ENCODE measurements around the gene ENTHD1.

ENTHD1 gene

DNA sequence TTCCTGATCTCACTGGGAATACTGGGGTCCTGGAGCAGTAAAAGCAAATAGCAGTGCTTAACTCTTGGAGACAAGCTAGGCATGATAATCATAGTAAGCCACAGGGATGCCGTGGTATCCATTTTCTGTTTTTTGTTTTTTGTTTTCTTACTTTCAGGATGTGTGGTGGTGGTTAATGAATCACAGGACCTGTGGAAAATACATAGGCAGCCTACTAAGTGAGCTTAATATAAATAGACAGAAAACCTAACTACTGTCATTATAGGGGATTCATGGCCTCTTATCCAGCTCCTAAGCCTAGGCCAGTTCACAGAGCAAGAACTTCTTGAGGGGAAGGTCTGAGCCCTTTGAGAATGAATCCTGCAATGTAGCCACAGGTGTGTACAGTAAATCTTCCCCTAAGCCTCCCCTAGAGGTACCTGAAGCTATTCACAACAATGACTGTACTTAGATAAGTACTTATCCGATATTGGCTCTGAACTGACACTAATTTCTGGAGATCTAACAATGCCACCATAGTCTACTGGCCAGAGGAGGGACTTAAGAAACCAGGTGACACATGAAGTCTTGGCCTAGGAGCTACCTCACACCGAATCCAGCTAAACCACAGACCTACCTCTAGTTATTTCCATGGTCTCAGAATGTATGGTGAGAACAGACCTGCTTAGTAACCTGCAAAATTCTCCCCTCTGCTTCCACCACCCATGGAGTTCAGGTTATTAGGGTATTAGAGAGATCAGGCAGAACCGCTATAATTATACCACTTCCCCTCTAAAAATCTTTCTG lies 83.6 kb downstream of the ENTHD1 start:
- Histone ChIP-seq H3K27me3 (ENCODE audit: control insufficient read depth, insufficient read depth, low read length) (no peaks in the 10 kb centered on the region), H3K4me1 (ENCODE audit: control insufficient read depth, insufficient read depth, low read length) (no peaks in the 10 kb centered on the region), H3K9me3 (ENCODE audit: control insufficient read depth, insufficient read depth, low read length) (no peaks in the 10 kb centered on the region), H3K27ac (ENCODE audit: low read depth, low read length) (no peak overlapping the region), H3K9ac (ENCODE audit: low read depth, low read length) (no peak overlapping the region), H3K36me3 (ENCODE audit: control insufficient read depth, insufficient read depth, low read length) (no peaks in the 10 kb centered on the region), H3K4me3 (ENCODE audit: low read depth, low read length) (no peak overlapping the region)

DNA sequence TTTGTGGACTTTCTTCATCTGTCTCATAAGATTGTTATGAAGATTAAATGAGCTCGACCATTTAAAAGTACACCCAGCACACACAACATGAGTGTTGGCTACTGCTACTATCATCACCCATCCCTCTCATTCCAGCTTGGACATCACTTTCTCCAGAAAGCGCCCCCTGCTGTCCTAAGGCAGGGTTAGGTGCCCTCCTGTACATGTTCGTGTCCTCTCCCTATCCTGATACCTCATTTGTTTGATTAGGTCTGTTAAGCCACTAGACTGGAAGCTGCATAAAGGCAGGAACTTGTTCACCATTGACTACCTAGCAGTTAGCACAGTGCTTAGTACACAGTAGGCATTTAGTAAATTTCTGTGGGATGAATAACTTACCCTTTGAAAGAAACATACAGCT lies 85.5 kb downstream of the ENTHD1 start:
- H3K4me1 ChIP-seq (ENCODE audit: control insufficient read depth, insufficient read depth, low read length) = no peaks in the 10 kb centered on the region
- H3K9ac ChIP-seq (ENCODE audit: low read depth, low read length) = no peak overlapping the region
- H3K36me3 ChIP-seq (ENCODE audit: control insufficient read depth, insufficient read depth, low read length) = no peaks in the 10 kb centered on the region
- H3K9me3 ChIP-seq (ENCODE audit: control insufficient read depth, insufficient read depth, low read length) = no peaks in the 10 kb centered on the region
- no peaks in the 10 kb centered on the region; the same call in 1 of the 2 replicates for H3K27me3 ChIP-seq (ENCODE audit: control insufficient read depth, insufficient read depth, low read length)
- no peak overlapping the region for H3K4me3 ChIP-seq (ENCODE audit: low read depth, low read length)
- no peak overlapping the region for H3K27ac ChIP-seq (ENCODE audit: low read depth, low read length)

DNA sequence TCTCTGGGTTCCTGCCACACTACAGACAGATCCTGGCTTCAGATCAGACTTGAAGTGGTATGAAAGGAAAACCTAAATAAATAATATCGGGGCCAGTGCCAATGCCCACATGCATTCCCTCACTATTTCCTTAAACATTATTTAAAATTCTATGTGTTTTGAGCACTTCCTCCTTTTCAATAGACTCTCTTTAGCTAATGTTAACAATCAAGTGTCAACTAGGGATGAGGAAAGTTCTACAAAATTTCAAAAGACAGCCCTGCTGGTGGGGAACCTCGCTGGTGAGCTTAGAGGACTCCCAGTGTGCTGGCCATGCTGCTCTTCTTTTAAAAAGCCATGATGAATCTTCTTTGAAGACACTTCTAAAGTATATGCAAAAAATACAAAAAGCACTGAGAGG lies 87.5 kb downstream of the ENTHD1 start:
- no peak overlapping the region for H3K4me3 ChIP-seq (ENCODE audit: low read depth, low read length)

DNA sequence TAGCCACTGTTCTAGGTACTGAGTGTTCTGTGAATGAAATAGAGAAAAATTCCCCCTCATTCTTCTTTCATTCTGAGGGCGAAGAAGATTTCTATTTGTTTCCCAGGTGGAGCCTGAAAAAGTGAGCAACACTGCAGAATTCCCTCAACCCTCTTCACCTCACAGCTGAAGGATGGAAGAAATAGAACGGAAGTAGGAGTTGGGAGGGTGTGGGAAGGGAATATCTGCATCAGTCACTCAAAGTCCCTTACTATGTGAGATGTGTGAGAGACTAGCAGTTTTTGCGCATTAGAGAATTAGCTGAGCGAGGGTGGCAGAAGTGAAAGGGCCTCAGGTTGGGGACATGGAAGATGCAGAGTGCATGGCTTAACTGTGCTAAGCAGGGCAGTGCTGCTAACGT lies 88.4 kb downstream of the ENTHD1 start:
- H3K27me3 ChIP-seq (ENCODE audit: control insufficient read depth, insufficient read depth, low read length) = peaks cover 4% of the 10 kb centered on the region; the same call in 1 of the 2 replicates
- no peak overlapping the region for H3K9ac ChIP-seq (ENCODE audit: low read depth, low read length)
- no peaks in the 10 kb centered on the region for H3K36me3 ChIP-seq (ENCODE audit: control insufficient read depth, insufficient read depth, low read length)
- H3K27ac ChIP-seq (ENCODE audit: low read depth, low read length) = no peak overlapping the region
- H3K4me1 ChIP-seq (ENCODE audit: control insufficient read depth, insufficient read depth, low read length) = no peaks in the 10 kb centered on the region
- no peaks in the 10 kb centered on the region for H3K9me3 ChIP-seq (ENCODE audit: control insufficient read depth, insufficient read depth, low read length)
- H3K4me3 ChIP-seq (ENCODE audit: low read depth, low read length) = no peak overlapping the region

More for the DNA sequence above, 87.5 kb downstream of the ENTHD1 start:
- Histone ChIP-seq H3K9me3 (ENCODE audit: control insufficient read depth, insufficient read depth, low read length) (no peaks in the 10 kb centered on the region), H3K9ac (ENCODE audit: low read depth, low read length) (no peak overlapping the region), H3K27ac (ENCODE audit: low read depth, low read length) (no peak overlapping the region), H3K27me3 (ENCODE audit: control insufficient read depth, insufficient read depth, low read length) (no peaks in the 10 kb centered on the region; the same call in 1 of the 2 replicates), H3K36me3 (ENCODE audit: control insufficient read depth, insufficient read depth, low read length) (no peaks in the 10 kb centered on the region), H3K4me1 (ENCODE audit: control insufficient read depth, insufficient read depth, low read length) (no peaks in the 10 kb centered on the region)

DNA sequence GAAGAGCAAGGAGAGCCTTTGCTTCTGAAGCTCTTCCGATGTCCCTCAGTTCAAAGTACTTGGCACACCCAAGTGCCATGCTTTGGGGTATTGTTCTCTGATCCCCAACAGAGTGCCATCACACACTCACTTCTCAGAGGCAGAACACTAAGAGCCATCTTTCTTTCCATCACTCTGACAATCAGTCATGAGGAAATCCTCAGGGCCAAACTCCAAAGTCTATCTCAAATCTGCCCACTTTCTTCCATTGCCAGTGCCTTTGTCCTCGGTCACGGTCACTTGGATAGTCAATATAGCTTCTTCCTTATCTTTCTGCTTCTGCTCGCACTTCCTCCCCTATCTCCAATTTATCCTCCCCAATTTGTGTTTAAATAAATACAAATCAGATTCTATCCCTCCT lies 90.9 kb downstream of the ENTHD1 start:
- Histone ChIP-seq H3K4me3 (ENCODE audit: low read depth, low read length) (no peak overlapping the region), H3K9me3 (ENCODE audit: control insufficient read depth, insufficient read depth, low read length) (no peaks in the 10 kb centered on the region), H3K4me1 (ENCODE audit: control insufficient read depth, insufficient read depth, low read length) (no peaks in the 10 kb centered on the region), H3K27ac (ENCODE audit: low read depth, low read length) (no peak overlapping the region), H3K27me3 (ENCODE audit: control insufficient read depth, insufficient read depth, low read length) (peaks cover 4% of the 10 kb centered on the region; the same call in 1 of the 2 replicates), H3K9ac (ENCODE audit: low read depth, low read length) (no peak overlapping the region), H3K36me3 (ENCODE audit: control insufficient read depth, insufficient read depth, low read length) (no peaks in the 10 kb centered on the region)

DNA sequence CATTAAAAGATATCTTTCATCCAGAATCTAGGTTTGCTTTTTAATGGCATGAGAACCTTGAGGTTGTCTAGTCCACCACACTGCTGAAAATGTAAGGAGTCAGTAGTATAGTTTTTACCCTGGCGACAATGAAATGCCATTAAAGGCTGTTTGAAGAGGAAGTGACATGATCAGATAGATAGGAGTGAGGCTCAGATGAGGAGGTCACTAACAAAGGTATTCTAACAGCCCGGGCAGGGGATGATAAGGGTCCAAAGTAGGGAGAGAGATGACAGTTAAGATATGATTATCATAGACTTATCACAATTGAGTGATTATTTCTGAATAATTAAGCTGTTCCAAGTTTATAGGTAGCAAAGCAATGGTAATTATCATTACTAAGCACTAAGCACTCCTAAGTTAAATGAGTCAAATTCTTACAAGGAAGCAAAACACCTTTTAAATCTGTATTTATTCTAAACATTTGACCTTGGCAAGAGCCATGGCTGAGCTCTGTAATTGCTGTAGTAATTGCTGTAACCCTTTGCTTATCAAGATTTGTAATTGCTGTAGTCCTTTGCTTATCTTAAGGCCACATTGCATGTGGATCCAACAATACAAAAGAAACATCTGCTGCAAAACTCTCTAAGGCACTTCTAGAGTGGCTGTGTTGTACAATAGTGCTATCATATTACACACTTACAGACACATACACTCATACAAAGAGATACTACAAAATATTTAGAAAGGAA lies 92.6 kb downstream of the ENTHD1 start:
- H3K36me3 ChIP-seq (ENCODE audit: control insufficient read depth, insufficient read depth, low read length) = no peaks in the 10 kb centered on the region

DNA sequence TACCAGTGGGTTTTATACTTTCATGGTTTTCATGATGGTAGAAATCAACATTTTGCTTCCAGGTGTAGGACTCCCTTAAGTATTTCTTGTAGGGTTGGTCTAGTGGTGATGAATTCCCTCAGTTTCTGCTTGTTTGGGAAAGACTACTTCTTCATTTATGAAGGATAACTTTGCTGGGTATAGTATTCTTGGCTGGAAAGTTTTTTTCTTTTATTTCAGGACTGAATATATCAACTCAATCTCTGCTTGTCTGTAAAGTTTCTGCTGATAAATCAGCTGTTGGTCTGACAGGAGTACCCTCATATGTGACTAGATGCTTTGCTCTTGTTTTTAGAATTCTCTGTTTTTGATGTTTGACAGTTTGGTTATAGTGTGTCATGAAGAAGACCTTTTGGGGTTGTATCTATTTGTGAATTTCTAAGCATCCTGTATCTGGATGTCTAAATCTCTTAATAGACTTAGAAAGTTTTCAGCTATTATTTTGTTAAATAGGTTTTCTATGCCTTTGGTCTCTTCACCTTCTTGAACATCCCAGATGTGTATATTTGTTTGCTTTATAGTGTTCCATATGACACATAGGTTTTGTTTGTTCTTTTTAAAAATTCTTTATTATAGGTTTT lies 95.9 kb downstream of the ENTHD1 start:
- Histone ChIP-seq H3K4me3 (ENCODE audit: low read depth, low read length) (no peak overlapping the region), H3K4me1 (ENCODE audit: control insufficient read depth, insufficient read depth, low read length) (no peaks in the 10 kb centered on the region), H3K27me3 (ENCODE audit: control insufficient read depth, insufficient read depth, low read length) (peaks cover 4% of the 10 kb centered on the region; the same call in 1 of the 2 replicates), H3K9me3 (ENCODE audit: control insufficient read depth, insufficient read depth, low read length) (no peaks in the 10 kb centered on the region), H3K27ac (ENCODE audit: low read depth, low read length) (no peak overlapping the region), H3K36me3 (ENCODE audit: control insufficient read depth, insufficient read depth, low read length) (no peaks in the 10 kb centered on the region), H3K9ac (ENCODE audit: low read depth, low read length) (no peak overlapping the region)

More for the DNA sequence above, 92.6 kb downstream of the ENTHD1 start:
- H3K9ac ChIP-seq (ENCODE audit: low read depth, low read length) = no peak overlapping the region
- H3K4me1 ChIP-seq (ENCODE audit: control insufficient read depth, insufficient read depth, low read length) = no peaks in the 10 kb centered on the region
- H3K9me3 ChIP-seq (ENCODE audit: control insufficient read depth, insufficient read depth, low read length) = no peaks in the 10 kb centered on the region
- H3K27ac ChIP-seq (ENCODE audit: low read depth, low read length) = no peak overlapping the region
- H3K4me3 ChIP-seq (ENCODE audit: low read depth, low read length) = no peak overlapping the region
- peaks cover 4% of the 10 kb centered on the region; the same call in 1 of the 2 replicates for H3K27me3 ChIP-seq (ENCODE audit: control insufficient read depth, insufficient read depth, low read length)

DNA sequence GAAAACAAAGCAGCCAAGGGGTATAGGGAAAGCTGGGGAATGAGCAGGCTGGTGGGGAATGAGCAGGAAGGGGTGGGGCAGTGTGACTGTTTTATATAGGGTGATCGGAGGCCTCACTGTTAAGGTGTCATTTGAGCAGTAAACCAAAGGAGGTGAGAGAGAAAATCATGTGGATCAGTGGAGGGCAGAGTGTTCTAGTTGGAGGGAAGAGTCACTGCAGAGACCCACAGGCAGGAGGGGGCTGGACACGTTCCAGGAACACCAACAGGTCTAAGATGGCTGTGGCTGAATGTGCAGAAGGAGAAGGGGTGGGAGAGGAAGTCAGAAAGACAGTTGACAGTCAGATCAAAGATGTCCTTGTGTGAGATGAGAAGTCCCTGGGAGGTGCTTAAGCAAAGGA lies 103.8 kb downstream of the ENTHD1 start:
- H3K27ac ChIP-seq (ENCODE audit: low read depth, low read length) = no peak overlapping the region

DNA sequence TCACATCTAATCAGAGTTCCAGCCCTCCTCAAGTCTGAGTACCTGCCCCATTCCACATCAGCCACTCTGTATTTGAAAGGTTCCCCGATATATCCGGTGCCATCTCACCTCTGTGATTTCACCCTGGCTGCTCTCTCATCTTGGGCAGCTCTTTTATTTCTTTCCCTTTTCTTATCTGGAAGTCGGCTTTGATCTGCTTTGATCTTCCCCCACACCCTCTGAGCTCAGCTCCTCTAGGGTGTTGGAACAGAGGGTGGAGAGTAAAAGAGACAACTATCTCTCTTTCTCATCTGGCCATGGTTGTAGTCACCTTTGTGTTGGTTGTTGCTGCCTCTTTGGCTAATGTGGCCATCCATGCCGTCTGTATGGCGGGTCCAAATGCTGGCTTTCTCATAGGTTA lies 108.3 kb downstream of the ENTHD1 start:
- no peak overlapping the region for H3K27ac ChIP-seq (ENCODE audit: low read depth, low read length)
- no peak overlapping the region for H3K9ac ChIP-seq (ENCODE audit: low read depth, low read length)
- H3K27me3 ChIP-seq (ENCODE audit: control insufficient read depth, insufficient read depth, low read length) = no peaks in the 10 kb centered on the region

More for the DNA sequence above, 103.8 kb downstream of the ENTHD1 start:
- H3K27me3 ChIP-seq (ENCODE audit: control insufficient read depth, insufficient read depth, low read length) = no peaks in the 10 kb centered on the region
- no peaks in the 10 kb centered on the region for H3K36me3 ChIP-seq (ENCODE audit: control insufficient read depth, insufficient read depth, low read length)
- no peaks in the 10 kb centered on the region for H3K4me1 ChIP-seq (ENCODE audit: control insufficient read depth, insufficient read depth, low read length)
- no peak overlapping the region for H3K4me3 ChIP-seq (ENCODE audit: low read depth, low read length)
- H3K9ac ChIP-seq (ENCODE audit: low read depth, low read length) = no peak overlapping the region
- H3K9me3 ChIP-seq (ENCODE audit: control insufficient read depth, insufficient read depth, low read length) = no peaks in the 10 kb centered on the region

DNA sequence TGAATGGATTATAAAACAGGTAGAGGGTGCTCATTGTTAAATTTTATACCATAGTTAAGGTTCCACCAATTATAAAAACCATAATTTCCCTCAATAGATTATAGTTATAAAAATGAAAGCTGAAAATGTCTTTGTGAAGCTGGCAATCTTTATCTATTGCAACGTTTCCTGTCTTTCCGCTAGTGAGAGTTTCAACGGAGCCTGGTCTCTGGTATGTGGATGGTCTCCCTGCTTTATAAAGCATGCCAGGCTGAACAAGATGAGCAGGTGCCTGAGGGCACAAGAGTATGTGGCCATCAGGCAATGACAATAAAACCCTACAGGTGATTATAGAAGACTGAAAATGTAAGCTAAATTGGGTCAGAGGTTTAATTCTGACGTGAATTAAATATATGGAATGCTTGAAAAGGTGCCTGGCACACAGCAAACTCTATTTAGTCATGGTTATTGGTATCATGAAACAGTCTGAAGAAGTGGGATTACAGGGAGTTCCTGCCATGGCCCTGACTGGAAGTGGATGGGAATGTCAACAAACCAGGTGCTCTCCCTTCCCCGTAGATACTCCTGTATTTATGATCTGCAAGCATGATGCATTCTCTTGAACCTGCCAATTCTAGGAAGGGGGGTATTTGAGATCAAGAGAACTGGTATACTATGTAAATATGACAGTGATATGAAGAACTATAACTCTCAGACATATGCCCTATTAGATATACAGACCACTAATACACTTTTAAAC lies 115.7 kb downstream of the ENTHD1 start:
- Histone ChIP-seq H3K9ac (ENCODE audit: low read depth, low read length) (no peak overlapping the region), H3K4me1 (ENCODE audit: control insufficient read depth, insufficient read depth, low read length) (no peaks in the 10 kb centered on the region), H3K27me3 (ENCODE audit: control insufficient read depth, insufficient read depth, low read length) (no peaks in the 10 kb centered on the region), H3K27ac (ENCODE audit: low read depth, low read length) (no peak overlapping the region), H3K9me3 (ENCODE audit: control insufficient read depth, insufficient read depth, low read length) (no peaks in the 10 kb centered on the region), H3K4me3 (ENCODE audit: low read depth, low read length) (no peak overlapping the region), H3K36me3 (ENCODE audit: control insufficient read depth, insufficient read depth, low read length) (no peaks in the 10 kb centered on the region)

More for the DNA sequence above, 108.3 kb downstream of the ENTHD1 start:
- Histone ChIP-seq H3K36me3 (ENCODE audit: control insufficient read depth, insufficient read depth, low read length) (no peaks in the 10 kb centered on the region), H3K9me3 (ENCODE audit: control insufficient read depth, insufficient read depth, low read length) (no peaks in the 10 kb centered on the region), H3K4me1 (ENCODE audit: control insufficient read depth, insufficient read depth, low read length) (no peaks in the 10 kb centered on the region), H3K4me3 (ENCODE audit: low read depth, low read length) (no peak overlapping the region)

Data from HUES48 (cell line).